CMK (cell line): ENCODE data around the gene FGF7.
"Not testable (repeated sequence)": the region's sequence is repeated elsewhere in the genome, so short reads cannot be mapped to it uniquely, and the experiment has no call there.

Source experiments
- DNase-seq: peaks from one replicate; pipeline ENCODE4 v3.0.0-alpha.2; 2010; ENCODE audit warnings: low read depth

The FGF7 gene

DNA sequence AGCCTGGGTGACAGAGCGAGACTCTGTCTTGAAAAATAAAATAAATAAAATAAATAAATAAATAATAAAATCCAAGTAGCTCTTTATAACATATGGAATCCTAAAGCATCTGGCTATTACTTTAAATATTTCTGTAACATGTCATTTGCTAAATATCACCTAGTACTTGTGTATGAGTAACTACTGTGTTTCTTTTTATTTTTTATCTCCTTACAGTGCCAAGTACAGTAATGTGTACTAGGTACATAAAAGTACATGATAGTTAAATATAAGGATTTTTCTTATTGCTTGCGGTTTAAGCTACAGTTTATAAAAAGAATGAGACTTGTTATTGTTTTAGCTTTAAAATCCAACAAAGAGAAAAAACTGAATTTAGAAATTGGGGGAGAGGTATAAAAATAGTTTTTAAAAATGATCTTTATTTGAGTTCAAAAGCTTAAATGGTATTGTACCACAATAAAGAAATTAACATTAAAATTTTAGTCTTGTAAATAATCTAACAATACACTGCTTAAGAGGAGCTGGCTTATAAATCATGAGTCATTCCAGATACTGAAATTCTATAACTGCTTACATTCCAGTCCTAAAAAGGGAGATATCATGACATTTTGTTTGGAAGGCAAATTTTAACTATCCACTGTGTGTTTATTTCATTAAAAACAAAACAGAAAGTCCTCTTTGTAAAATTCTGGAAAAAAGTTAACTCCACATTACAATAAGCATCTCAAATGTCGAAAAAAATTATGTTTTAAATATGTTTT is 73.1 kb downstream of the FGF7 start:
- DNase-seq, result no peak

DNA sequence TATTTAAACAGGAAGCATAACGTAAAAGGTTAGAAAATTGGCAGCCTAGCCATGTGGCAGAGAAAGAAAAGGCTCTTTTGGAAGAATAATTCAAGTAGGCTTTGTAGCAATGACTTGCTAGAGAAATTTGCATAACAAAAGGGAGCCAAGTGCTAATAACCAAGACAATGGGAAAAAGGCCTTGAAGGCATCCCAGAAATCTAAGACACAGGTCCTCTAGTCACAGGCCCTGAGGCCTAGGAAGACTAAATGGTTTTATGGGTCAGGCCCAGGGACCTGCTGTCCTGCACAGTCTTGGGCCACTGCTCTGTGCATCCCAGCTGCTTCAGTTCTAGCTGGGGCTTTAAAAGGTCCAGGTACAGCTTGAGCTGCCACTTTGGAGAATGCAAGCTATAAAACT is 78.5 kb downstream of the FGF7 start:
- DNase-seq, result no peak

DNA sequence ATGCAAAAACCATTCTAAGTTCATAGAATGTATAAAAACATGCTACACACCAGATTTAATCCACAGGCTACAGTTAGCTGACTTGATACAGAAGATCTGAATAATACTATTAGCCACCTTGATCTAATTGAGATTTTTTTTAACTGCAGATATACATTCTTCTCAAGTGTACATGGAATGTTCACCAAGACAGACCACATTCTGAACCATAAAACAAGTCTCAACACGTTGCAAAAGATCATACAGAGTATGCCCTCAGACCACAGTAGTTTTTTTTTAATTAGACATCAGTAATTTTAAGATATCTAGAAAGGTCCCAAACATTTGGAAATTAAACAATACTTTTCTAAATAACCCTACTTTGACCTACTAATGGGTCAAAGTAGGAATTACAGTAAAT is 83.3 kb downstream of the FGF7 start:
- DNase-seq, result no peak

DNA sequence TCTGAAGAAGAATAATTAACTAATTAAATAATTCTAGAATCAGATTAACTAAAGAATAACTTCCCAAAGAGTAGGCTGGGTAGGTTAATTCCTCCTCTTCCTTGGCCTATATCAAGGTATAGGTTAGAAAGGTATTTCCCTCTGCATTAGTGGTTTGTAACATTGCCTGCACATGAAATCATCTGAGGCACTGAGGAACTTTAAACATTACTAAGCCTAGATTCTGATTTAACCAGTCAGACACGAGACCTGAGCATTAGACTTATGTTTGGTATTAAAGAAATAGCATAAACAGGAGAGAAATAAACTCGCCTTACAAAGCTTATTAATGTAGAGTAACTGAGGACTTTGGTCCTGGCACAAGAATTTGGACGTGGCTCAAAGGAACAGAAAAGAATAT is 84.2 kb downstream of the FGF7 start:
- no peak for DNase-seq

DNA sequence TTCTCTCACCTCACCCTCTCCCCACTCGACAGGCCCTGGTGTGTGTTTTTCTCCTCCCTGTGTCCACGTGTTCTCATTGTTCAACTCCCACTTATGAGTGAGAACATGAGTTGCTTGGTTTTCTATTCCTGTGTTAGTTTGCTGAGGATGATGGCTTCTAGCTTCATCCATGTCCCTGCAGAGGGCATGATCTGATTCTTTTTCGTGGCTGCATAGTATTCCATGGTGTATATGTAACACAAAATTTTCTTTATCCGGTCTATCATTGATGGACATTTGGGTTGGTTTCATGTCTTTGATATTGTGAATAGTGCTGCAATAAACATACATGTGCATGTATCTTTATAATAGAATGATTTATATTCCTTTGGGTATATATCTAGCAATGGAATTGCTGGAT is 89.7 kb downstream of the FGF7 start:
- DNase-seq, result not testable (repeated sequence)

DNA sequence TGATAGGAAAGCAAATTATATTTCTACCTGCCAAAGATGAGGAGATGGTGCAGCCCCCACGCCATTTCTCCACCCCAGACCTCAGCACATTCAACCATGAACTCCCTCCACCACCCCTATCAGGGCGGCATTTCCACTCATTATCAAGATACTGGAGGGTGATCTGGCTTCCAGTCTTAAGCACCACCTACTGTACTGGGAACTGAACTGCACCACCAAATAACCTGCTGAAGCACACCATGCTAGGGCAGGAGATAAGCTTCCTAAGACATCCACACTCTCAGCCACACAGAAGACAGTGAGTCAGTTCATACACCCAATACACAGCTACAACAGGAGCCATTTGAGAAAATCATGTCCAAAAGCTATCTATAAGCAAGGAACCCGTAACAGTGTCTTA is 98.8 kb downstream of the FGF7 start:
- DNase-seq, result peak; percentile 15

DNA sequence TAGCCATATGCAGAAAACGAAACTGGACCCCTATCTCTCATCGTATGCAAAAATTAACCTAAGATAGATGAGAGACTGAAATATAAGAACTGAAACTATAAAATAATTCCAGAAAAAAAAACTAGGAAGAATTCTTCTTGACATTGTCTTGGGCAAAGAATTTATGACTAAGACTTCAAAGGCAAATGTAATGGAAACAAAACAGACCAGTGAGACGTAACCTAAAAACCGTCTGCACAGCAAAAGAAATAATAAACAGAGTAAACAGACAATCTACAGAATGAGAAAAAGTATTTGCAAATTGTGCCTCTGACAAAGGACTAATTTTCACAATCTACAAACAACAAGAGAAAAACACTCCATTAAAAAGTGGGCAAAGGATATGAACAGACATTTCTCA is 105.2 kb downstream of the FGF7 start:
- DNase-seq, result no peak

DNA sequence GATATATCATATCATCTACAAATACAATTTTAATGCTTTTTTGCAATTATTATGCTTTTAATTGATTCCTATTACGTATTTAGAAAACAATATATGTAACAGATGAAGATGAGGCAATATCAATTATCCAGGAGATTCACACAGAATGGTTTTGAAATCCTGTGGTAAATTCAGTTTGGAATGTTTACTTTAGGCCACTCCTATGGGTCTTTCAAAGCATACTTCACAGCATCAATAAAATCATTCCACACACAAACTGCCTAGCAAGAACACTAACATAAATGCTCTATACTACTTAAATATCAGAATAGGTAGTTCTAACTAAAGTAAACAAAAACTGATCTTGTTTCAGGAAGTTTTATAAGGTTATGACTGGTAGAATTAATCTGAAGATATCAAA is 107.0 kb downstream of the FGF7 start:
- no peak for DNase-seq
